Adrenal gland (tissue), 12 donors: ENCODE data around the gene CYTH3. TPM values are rescaled to one million over a fixed set of nuclear protein-coding genes. Genes with fewer than 3 reads are reported as not detected.
"Not testable (repeated sequence)": the region's sequence is repeated elsewhere in the genome, so short reads cannot be mapped to it uniquely, and the experiment has no call there.

Source experiments
- DNase-seq, 7 donors: peaks; one replicate each; pipeline ENCODE4 v3.0.0-alpha.2; 2019 to 2020
- H3K27ac ChIP-seq, 5 donors: fragments of 200-600 bp; sonication (generic) in 4 of 5; 1 replicate in 3 of 5; 2 replicates in 2 of 5; pipeline versions ENCODE4 v1.5.1 to v1.8.0; 2016 to 2020; ENCODE audit warnings: mild to moderate bottlenecking in 1 of 5
- H3K27me3 ChIP-seq: fragments of 200-600 bp; 2 replicates; pipeline ENCODE4 v1.8.0; 2021
- H3K36me3 ChIP-seq, 2 donors: fragments of 200-600 bp; replicated peaks in 1 of 2; 1 replicate in 1 of 2; 2 replicates in 1 of 2; pipeline versions ENCODE4 v1.5.1 to v1.8.0; 2018 to 2022
- H3K4me1 ChIP-seq, 2 donors: fragments of 200-600 bp; replicated peaks in 1 of 2; 1 replicate in 1 of 2; 2 replicates in 1 of 2; pipeline versions ENCODE4 v1.5.1 to v1.8.0; 2018 to 2021
- H3K4me3 ChIP-seq, 4 donors: fragments of 200-600 bp; sonication (generic) in 3 of 4; one replicate each; pipeline ENCODE4 v1.5.1; 2016 to 2018
- H3K9me3 ChIP-seq, 3 donors: fragments of 200-600 bp; sonication (generic) in 1 of 3; replicated peaks in 1 of 3; 1 replicate in 2 of 3; 2 replicates in 1 of 3; pipeline versions ENCODE4 v1.5.1 to v1.8.0; 2016 to 2021
- CTCF ChIP-seq, 6 experiments: fragments of 450-650 bp in 4 of 6; fragments of 200-600 bp in 2 of 6; sonication (generic) in 1 of 6; IDR thresholded peaks; 1 replicate in 5 of 6; 2 replicates in 1 of 6; pipeline versions ENCODE4 v1.5.1 to v1.8.0; 2016 to 2021; ENCODE audit warnings: antibody characterized with exemption in 6 of 6, mild to moderate bottlenecking in 2 of 6, moderate library complexity in 1 of 6
- POLR2A ChIP-seq, 2 donors: fragments of 450-650 bp; IDR thresholded peaks; one replicate each; pipeline ENCODE4 v1.6.1; 2017; ENCODE audit warnings: antibody characterized with exemption in 2 of 2, mild to moderate bottlenecking in 2 of 2, moderate library complexity in 1 of 2
- WGBS, 4 donors: extraction: QIAGEN DNeasy Blood & Tissue Kit in 2 of 4; methylation state at CpG; one replicate each; pipeline versions ENCODE4 v1.1.5 to v1.1.7; 2013 to 2017; 5-methylcytosine and 5-hydroxymethylcytosine counted together
- intact Hi-C, 2 donors: fragments of 100-400 bp; cut with DNase I; formaldehyde crosslinking; loops; one replicate each; pipeline versions ENCODE4 v1.14.1 to v1.15.0; 2022 to 2023
- polyA plus RNA-seq, 3 donors: library from polyadenylated mRNA; stranded (reverse); fragments of 200-250 nt in 2 of 3; fragments of 350-450 nt in 1 of 3; fragmentation: Illumina TruSeq in 1 of 3; extraction: RNeasy Lipid Tissue Mini Kit (QIAGEN cat#74804) in 1 of 3; gene quantifications; one replicate each; pipeline ENCODE4 v1.2.3, GENCODE V29; 2013 to 2014
- total RNA-seq, 9 donors: library from RNA; depleted of rRNA in 4 of 9; stranded (reverse); fragments of >200 nt in 4 of 9; fragments of 120-200 nt in 1 of 9; fragmentation: NEBNext Ultra II Directional in 1 of 9; extraction: Animal tissue kit (Norgen Biotek cat#: 25700) in 1 of 9; gene quantifications; one replicate each; pipeline versions ENCODE4 v1.1.0 to v1.2.4, GENCODE V29; 2013 to 2023
- donor health status: healthy with polysubstance abuse.
- donor health status: Bipolar disorder and iron deficiency.
- donor health status: DM: yes; HTN: yes; CAD: no.
- donor health status: DM: no; HTN: no; CAD: no.
- donor health status: DM: no; HTN: no; CAD: no.
- donor health status: DM: yes; HTN: yes; CAD: no.

CYTH3 gene
- total and polyA plus RNA-seq, 12 donors, result 7.9 to 34.3 (median 17.0) TPM

GRCh38 chr7:6227294-6227846 is 45.1 kb downstream of the CYTH3 start:
- no peaks in the 10 kb centered on the region for H3K9me3 ChIP-seq
- intact Hi-C loops, result no loop called here
- peak overlapping the region in 2 of 5 donors; percentile 12 to 71 for H3K27ac ChIP-seq
- no peak for TF ChIP-seq POLR2A (IDR thresholded peaks at IDR 0.05)
- H3K27me3 ChIP-seq, result no peaks in the 10 kb centered on the region
- 49 to 67% (median 59%) methylated on average over 5 of the region's 5 CpGs for WGBS, 4 donors
- H3K4me1 ChIP-seq, result peaks cover 0 to 34% of the 10 kb centered on the region in 2 donors
- peak in 1 of 7 donors; percentile 43 for DNase-seq
- H3K4me3 ChIP-seq, result no peak overlapping the region
- no peaks in the 10 kb centered on the region for H3K36me3 ChIP-seq

DNA sequence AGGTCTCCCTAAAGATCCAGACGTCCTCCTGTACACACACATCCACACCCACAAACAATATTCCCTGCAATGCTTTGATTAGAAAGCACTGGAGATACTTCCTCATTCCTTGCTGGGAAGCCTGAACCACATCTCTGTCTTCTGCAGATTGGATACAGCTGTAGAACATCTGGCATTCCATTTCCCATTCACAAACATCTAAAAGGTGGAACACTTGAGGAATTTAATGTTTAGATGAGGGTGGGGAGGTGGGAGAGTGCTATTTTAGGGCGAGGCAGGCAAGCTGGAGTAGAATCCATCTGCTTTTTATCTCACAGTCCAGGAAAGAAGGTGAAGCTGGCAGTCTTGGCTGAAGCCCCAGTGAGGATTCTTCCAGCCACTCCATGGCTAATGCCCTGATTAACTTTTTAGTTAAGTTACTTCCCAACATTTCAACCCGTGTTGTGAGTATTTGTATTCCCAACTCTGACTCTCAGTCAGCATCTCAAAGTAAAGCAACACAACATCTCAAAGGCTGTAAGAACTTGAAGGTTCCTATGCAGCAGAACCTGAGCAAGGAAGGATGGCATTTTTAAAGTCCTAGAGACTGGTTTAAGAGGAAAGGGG is 46.1 kb downstream of the CYTH3 start:
- intact Hi-C loops, result no loop called here
- H3K4me1 ChIP-seq, result peaks cover 0 to 24% of the 10 kb centered on the region in 2 donors

DNA sequence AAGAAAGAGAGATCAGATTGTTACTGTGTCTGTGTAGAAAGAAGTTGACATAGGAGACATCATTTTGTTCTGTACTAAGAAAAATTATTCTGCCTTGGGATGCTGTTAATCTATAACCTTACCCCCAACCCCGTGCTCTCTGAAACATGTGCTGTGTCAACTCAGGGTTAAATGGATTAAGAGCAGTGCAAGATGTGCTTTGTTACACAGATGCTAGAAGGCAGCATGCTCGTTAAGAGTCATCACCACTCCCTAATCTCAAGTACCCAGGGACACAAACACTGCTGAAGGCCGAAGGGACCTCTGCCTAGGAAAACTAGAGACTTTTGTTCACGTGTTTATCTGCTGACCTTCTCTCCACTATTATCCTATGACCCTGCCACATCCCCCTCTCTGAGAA is 49.0 kb downstream of the CYTH3 start:
- H3K4me1 ChIP-seq, result peaks cover 0 to 18% of the 10 kb centered on the region in 2 donors
- WGBS, 4 donors, result 28 to 38% (median 32%) methylated on average over 4 of the region's 4 CpGs
- H3K9me3 ChIP-seq, H3K4me3 ChIP-seq, intact Hi-C loops, H3K27me3 ChIP-seq, H3K27ac ChIP-seq, H3K36me3 ChIP-seq, DNase-seq: not testable (repeated sequence)

More for the DNA sequence above, 46.1 kb downstream of the CYTH3 start:
- WGBS, 4 donors, result 63 to 72% (median 68%) methylated on average over 3 of the region's 3 CpGs
- H3K36me3 ChIP-seq, result no peaks in the 10 kb centered on the region
- TF ChIP-seq POLR2A (IDR thresholded peaks at IDR 0.05), result no peak
- TF ChIP-seq CTCF (IDR thresholded peaks at IDR 0.05), result no peak
- no peak overlapping the region for H3K4me3 ChIP-seq
- no peak for DNase-seq
- no peaks in the 10 kb centered on the region for H3K27me3 ChIP-seq
- H3K9me3 ChIP-seq, result no peaks in the 10 kb centered on the region
- peak overlapping the region in 1 of 5 donors; percentile 52 for H3K27ac ChIP-seq

DNA sequence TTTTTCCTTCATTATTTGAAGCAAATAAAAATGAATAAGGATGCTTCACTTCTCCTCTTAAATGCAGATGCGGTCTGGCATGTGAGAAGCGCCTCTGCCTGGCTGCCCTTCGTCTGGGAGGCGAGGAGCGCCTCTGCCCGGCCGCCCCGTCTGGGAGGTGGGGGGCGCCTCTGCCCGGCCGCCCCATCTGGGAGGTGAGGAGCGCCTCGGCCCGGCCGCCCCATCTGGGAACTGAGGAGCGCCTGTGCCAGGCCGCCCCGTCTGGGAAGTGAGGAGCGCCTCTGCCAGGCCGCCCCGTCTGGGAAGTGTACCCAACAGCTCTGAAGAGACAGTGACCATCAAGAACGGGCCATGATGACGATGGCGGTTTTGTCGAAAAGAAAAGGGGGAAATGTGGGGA is 49.4 kb downstream of the CYTH3 start:
- peaks cover 0 to 14% of the 10 kb centered on the region in 2 donors for H3K4me1 ChIP-seq
- intact Hi-C loops, H3K27me3 ChIP-seq, H3K36me3 ChIP-seq, H3K27ac ChIP-seq, H3K9me3 ChIP-seq, H3K4me3 ChIP-seq, DNase-seq: not testable (repeated sequence)
- 96 to 100% (median 98%) methylated on average over 8 to 22 of the region's 25 CpGs for WGBS, 4 donors

GRCh38 chr7:6221340-6222319 is 50.8 kb downstream of the CYTH3 start:
- Histone ChIP-seq H3K4me1 (peaks cover 0 to 7% of the 10 kb centered on the region in 2 donors), H3K36me3 (no peaks in the 10 kb centered on the region), H3K27me3 (no peaks in the 10 kb centered on the region), H3K27ac (no peak overlapping the region), H3K9me3 (no peaks in the 10 kb centered on the region), H3K4me3 (no peak overlapping the region)
- intact Hi-C loops, result no loop called here
- no peak for TF ChIP-seq CTCF (IDR thresholded peaks at IDR 0.05)
- TF ChIP-seq POLR2A (IDR thresholded peaks at IDR 0.05), result no peak
- WGBS, 4 donors, result 68 to 77% (median 75%) methylated on average over 9 of the region's 9 CpGs
- DNase-seq, result no peak
